WERI-Rb-1 (cell line): ENCODE results near the gene MSH3.
"Not testable (repeated sequence)": the region's sequence is repeated elsewhere in the genome, so short reads cannot be mapped to it uniquely, and the experiment has no call there.

Experiments
- DNase-seq: peaks from one replicate; pipeline ENCODE4 v3.0.0-alpha.2; 2020
- H3K27ac ChIP-seq: fragments of 250-450 bp; sonication (Bioruptor Pico); 2 replicates; pipeline ENCODE4 v1.5.1; 2020; ENCODE audit warnings: mild to moderate bottlenecking, moderate library complexity
- H3K27me3 ChIP-seq: fragments of 250-450 bp; sonication (Bioruptor Pico); 2 replicates; pipeline ENCODE4 v1.5.1; 2021; ENCODE audit warnings: mild to moderate bottlenecking, low read depth, moderate library complexity; ENCODE audit not compliant: insufficient read depth, severe bottlenecking
- H3K36me3 ChIP-seq: fragments of 250-450 bp; sonication (Bioruptor Pico); 2 replicates; pipeline ENCODE4 v1.5.1; 2020; ENCODE audit warnings: mild to moderate bottlenecking, moderate library complexity
- H3K4me3 ChIP-seq: 2 replicates; pipeline ENCODE4 v1.5.1; 2011; ENCODE audit warnings: low read depth, mild to moderate bottlenecking, control low read depth, low read length
- H3K9me3 ChIP-seq: fragments of 250-450 bp; sonication (Bioruptor Pico); 2 replicates; pipeline ENCODE4 v1.5.1; 2021; ENCODE audit warnings: mild to moderate bottlenecking, moderate library complexity; ENCODE audit not compliant: severe bottlenecking
- TF ChIP-seq, protein P1 (sequence below): IDR thresholded peaks from 2 replicates; pipeline ENCODE4 v1.5.1; 2011; ENCODE audit warnings: low read depth, mild to moderate bottlenecking, control low read depth, inconsistent platforms, low read length

MSH3 gene

DNA sequence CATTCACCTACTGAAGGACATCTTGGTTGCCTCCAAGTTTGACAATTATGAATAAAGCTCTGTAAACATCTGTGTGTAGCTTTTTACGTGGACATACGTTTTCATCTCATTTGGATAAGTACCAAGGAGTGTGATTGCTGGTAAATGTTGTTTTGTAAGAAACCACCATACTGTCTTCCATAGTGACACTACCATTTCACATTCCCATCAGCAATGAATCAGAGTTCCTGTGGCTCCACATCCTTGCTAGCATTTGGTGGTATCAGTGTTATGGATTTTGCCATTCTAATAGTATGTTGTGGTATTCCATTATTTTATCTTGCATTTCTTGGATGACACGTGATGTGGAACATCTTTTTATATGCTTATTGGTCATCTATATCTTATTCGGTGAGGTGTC, 227.3 kb downstream of the MSH3 start:
- Histone ChIP-seq H3K27ac (no peak overlapping the region), H3K4me3 (no peak overlapping the region), H3K27me3 (no peaks in the 10 kb centered on the region), H3K36me3 (peaks cover 6% of the 10 kb centered on the region; the same call in 1 of the 2 replicates), H3K9me3 (no peaks in the 10 kb centered on the region)
- TF ChIP-seq, protein P1, sequence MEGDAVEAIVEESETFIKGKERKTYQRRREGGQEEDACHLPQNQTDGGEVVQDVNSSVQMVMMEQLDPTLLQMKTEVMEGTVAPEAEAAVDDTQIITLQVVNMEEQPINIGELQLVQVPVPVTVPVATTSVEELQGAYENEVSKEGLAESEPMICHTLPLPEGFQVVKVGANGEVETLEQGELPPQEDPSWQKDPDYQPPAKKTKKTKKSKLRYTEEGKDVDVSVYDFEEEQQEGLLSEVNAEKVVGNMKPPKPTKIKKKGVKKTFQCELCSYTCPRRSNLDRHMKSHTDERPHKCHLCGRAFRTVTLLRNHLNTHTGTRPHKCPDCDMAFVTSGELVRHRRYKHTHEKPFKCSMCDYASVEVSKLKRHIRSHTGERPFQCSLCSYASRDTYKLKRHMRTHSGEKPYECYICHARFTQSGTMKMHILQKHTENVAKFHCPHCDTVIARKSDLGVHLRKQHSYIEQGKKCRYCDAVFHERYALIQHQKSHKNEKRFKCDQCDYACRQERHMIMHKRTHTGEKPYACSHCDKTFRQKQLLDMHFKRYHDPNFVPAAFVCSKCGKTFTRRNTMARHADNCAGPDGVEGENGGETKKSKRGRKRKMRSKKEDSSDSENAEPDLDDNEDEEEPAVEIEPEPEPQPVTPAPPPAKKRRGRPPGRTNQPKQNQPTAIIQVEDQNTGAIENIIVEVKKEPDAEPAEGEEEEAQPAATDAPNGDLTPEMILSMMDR: no peak
- DNase-seq: no peak

DNA sequence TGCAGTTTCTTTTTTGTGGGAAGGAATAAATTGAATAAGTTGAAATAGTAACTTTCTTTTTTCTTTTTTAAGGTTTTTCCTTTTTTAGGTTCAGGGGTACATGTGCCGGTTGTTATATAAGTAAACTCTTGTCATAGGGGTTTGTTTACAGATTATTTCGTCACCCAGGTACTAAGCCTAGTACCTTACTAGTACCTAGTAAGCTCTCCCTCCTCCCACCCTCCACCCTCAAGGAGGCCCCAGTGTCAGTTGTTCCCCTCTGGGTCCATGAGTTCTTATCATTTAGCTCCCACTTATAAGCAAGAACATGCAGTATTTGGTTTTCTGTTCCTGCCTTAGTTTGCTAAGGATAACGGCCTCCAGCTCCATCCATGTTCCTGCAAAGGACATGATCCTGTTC, 228.9 kb downstream of the MSH3 start:
- H3K27ac ChIP-seq, H3K36me3 ChIP-seq, H3K9me3 ChIP-seq, H3K4me3 ChIP-seq, H3K27me3 ChIP-seq, DNase-seq: not testable (repeated sequence)

DNA sequence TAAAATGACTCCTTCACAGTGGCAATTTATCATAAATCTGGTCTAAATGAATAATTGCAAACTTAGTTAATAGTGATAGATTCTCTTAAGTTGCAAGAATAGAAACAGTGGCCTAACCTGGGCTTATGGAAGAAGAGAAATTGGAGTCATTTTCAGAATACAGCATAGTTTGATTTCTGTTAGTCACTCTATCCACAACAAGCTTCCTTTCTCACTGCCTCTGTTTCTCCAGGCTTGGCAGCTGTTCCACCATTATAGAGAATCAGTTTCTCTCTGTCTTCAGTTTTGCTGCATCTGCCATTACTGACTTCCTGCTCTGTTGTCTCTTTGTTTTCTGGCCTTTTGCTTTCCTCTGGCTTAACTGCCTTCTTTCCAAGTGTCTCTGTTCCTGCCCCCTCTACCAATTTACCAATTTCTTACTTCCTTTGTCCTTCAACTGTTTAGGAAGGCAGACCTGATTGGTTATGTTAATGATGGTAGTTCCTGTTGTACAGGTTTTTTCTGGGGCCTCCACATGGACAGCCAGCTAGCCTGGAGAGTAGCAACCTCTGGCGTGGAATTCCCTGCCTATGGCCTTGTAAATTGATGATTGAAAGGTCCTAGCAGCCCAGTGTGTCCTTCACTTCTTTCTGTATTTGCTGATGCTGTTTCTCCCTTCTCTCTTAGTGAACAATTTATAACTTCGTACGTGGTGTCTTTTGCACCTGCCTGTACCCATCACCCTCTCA, 229.8 kb downstream of the MSH3 start:
- no peaks in the 10 kb centered on the region for H3K27me3 ChIP-seq
- no peak overlapping the region for H3K27ac ChIP-seq
- no peaks in the 10 kb centered on the region for H3K9me3 ChIP-seq
- no peak overlapping the region for H3K4me3 ChIP-seq
- H3K36me3 ChIP-seq: no peaks in the 10 kb centered on the region
- no peak for DNase-seq
- TF ChIP-seq, protein P1: no peak

DNA sequence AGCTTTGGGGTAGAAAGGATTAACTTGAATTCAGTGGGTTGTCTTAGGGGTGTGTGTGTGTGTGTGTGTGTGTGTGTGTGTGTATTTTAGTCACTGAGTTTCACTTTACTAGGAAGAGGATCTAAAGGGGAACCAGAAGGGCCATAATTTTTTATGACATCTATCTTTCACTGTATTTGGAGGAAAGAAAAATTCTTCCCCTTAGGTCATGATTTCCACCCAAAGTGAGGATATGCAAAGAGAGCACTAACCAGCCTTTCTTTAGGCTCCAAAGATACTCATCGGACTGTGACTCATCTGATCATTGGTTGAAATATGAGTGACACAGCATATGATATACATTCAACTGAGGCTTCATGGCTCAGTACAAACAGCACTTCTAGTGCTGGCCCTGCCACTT, 230.5 kb downstream of the MSH3 start:
- DNase-seq: no peak
- no peaks in the 10 kb centered on the region for H3K36me3 ChIP-seq
- H3K9me3 ChIP-seq: no peaks in the 10 kb centered on the region
- H3K27me3 ChIP-seq: no peaks in the 10 kb centered on the region
- no peak overlapping the region for H3K27ac ChIP-seq
- TF ChIP-seq, protein P1: no peak
- H3K4me3 ChIP-seq: no peak overlapping the region

DNA sequence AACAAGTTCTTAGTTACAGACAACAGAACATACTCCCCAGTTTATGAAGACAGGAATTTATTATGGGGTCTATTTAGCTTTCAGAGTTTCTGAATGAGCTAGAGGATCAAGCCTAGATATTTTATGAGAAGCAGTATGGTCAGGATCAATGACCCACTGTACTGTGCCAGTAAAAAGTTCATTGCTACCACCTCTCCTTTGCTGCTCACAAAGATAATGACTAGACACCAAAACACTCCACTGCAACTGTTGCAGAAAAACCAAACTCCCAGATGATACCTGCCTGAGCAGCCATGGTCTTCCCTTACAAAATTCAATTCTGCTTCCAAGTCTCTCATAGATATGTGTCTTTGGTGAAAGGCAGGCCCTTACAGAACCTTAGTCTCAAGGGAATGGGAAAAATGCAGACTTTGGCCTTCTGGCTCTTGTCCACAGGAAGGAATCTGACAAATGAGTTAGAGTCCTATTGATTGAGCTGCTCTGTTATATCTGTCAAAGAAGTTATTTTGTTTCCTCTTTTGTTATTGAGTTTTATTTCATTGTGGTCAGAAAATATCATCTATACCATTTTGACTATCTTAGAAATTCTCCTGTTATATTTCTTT, 231.0 kb downstream of the MSH3 start:
- no peak for DNase-seq
- Histone ChIP-seq H3K36me3 (no peaks in the 10 kb centered on the region), H3K9me3 (no peaks in the 10 kb centered on the region), H3K27ac (no peak overlapping the region), H3K27me3 (no peaks in the 10 kb centered on the region), H3K4me3 (no peak overlapping the region)
- TF ChIP-seq, protein P1: no peak

DNA sequence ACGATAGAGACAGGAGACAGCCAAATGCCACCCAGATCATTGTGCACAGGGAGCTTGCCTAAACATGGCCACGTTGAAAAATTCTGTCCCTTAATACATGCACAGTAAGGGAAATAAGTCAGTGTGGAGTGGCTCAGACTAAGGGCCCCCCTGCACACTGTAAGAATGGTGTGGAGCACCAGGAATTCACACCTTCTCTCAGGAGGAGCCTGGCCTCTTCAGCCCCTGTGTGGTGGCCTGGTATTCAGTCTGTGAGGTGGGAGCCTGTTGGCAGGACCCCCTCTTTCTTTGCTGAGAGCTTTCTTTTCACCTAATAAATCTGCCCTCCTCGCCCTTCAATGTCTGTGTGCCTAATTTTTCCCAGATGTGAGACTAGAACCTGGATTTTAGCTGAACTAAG, 239.6 kb downstream of the MSH3 start:
- H3K9me3 ChIP-seq: no peaks in the 10 kb centered on the region
- TF ChIP-seq, protein P1: no peak

More for the DNA sequence above, 239.6 kb downstream of the MSH3 start:
- Histone ChIP-seq H3K4me3 (no peak overlapping the region), H3K27me3 (no peaks in the 10 kb centered on the region), H3K27ac (no peak overlapping the region), H3K36me3 (no peaks in the 10 kb centered on the region)
- no peak for DNase-seq
